H9 (cell line): Measurements from ENCODE around the gene RAET1G. TPM values are rescaled to one million over a fixed set of nuclear protein-coding genes. Genes with fewer than 3 reads are reported as not detected.

ENCODE experiments used
- DNase-seq: peaks from one replicate; pipeline ENCODE4 v3.0.0-alpha.2; 2017
- H2AFZ ChIP-seq: one replicate; pipeline ENCODE4 v1.6.1; 2013; ENCODE audit warnings: mild to moderate bottlenecking, low read length, control low read depth, moderate library complexity
- H2AK5ac ChIP-seq: 2 replicates; pipeline ENCODE4 v1.6.1; 2013; ENCODE audit warnings: low read length, control low read depth, mixed read lengths; ENCODE audit not compliant: insufficient read length
- H2BK120ac ChIP-seq: one replicate; pipeline ENCODE4 v1.6.1; 2013; ENCODE audit warnings: low read depth, mild to moderate bottlenecking, low read length, control low read depth, inconsistent platforms; ENCODE audit not compliant: poor library complexity, severe bottlenecking
- H2BK12ac ChIP-seq: 2 replicates; pipeline ENCODE4 v1.6.1; 2013; ENCODE audit warnings: low read length, control low read depth, mixed read lengths, low read depth; ENCODE audit not compliant: insufficient read length
- H2BK15ac ChIP-seq: 2 replicates; pipeline ENCODE4 v1.6.1; 2013; ENCODE audit warnings: low read depth, low read length, control low read depth
- H2BK20ac ChIP-seq: one replicate; pipeline ENCODE4 v1.6.1; 2013; ENCODE audit warnings: low read depth, mild to moderate bottlenecking, low read length, control low read depth, inconsistent platforms; ENCODE audit not compliant: poor library complexity, severe bottlenecking
- H2BK5ac ChIP-seq: 2 replicates; pipeline ENCODE4 v1.6.1; 2013; ENCODE audit warnings: low read length, control low read depth, mixed read lengths; ENCODE audit not compliant: insufficient read length
- H3K14ac ChIP-seq: 2 replicates; pipeline ENCODE4 v1.6.1; 2013; ENCODE audit warnings: low read length, control low read depth; ENCODE audit not compliant: insufficient read depth
- H3K18ac ChIP-seq: 2 replicates; pipeline ENCODE4 v1.6.1; 2013; ENCODE audit warnings: low read depth, mild to moderate bottlenecking, mixed read lengths, low read length, control low read depth; ENCODE audit not compliant: insufficient read length
- H3K23ac ChIP-seq: 2 replicates; pipeline ENCODE4 v1.6.1; 2013; ENCODE audit warnings: low read length, control low read depth, mixed read lengths, low read depth; ENCODE audit not compliant: insufficient read length
- H3K23me2 ChIP-seq: 2 replicates; pipeline ENCODE4 v1.6.1; 2013; ENCODE audit warnings: low read depth, mild to moderate bottlenecking, mixed read lengths, low read length, control low read depth; ENCODE audit not compliant: insufficient read length, poor library complexity, severe bottlenecking
- H3K27ac ChIP-seq: 2 replicates; pipeline ENCODE4 v1.5.1; 2013; ENCODE audit warnings: low read length, control low read depth, mixed read lengths, low read depth; ENCODE audit not compliant: insufficient read length
- H3K27me3 ChIP-seq: 2 replicates; pipeline ENCODE4 v1.6.1; 2013; ENCODE audit warnings: low read length, control low read depth, inconsistent platforms; ENCODE audit not compliant: insufficient read depth
- H3K4ac ChIP-seq: 2 replicates; pipeline ENCODE4 v1.6.1; 2013; ENCODE audit warnings: low read depth, mild to moderate bottlenecking, control low read depth, inconsistent platforms, low read length, moderate library complexity
- H3K4me1 ChIP-seq: 2 replicates; pipeline ENCODE4 v1.6.1; 2013; ENCODE audit warnings: low read length, control low read depth, inconsistent platforms; ENCODE audit not compliant: insufficient read depth
- H3K4me2 ChIP-seq: 2 replicates; pipeline ENCODE4 v1.6.1; 2013; ENCODE audit warnings: low read length, control low read depth, mixed read lengths; ENCODE audit not compliant: insufficient read length, insufficient read depth
- H3K56ac ChIP-seq: 2 replicates; pipeline ENCODE4 v1.6.1; 2013; ENCODE audit warnings: low read depth, mild to moderate bottlenecking, mixed read lengths, low read length, control low read depth; ENCODE audit not compliant: insufficient read length
- H3K79me1 ChIP-seq: 2 replicates; pipeline ENCODE4 v1.6.1; 2013; ENCODE audit warnings: low read depth, mild to moderate bottlenecking, moderate library complexity, low read length, control low read depth, inconsistent platforms; ENCODE audit not compliant: insufficient read depth, poor library complexity, severe bottlenecking
- H3K79me2 ChIP-seq: 2 replicates; pipeline ENCODE4 v1.6.1; 2013; ENCODE audit warnings: low read length, control low read depth, inconsistent platforms; ENCODE audit not compliant: insufficient read depth
- H3K9ac ChIP-seq: 2 replicates; pipeline ENCODE4 v1.6.1; 2013; ENCODE audit warnings: low read length, control low read depth, mixed read lengths; ENCODE audit not compliant: insufficient read length; ENCODE audit errors: extremely low read depth
- H3K9me3 ChIP-seq: one replicate; pipeline ENCODE4 v1.6.1; 2013; ENCODE audit warnings: low read depth, low read length, inconsistent platforms; ENCODE audit not compliant: control insufficient read depth
- H3T11ph ChIP-seq: one replicate; pipeline ENCODE4 v1.6.1; 2013; ENCODE audit warnings: mild to moderate bottlenecking, low read length, control low read depth, inconsistent platforms
- H4K20me1 ChIP-seq: one replicate; pipeline ENCODE4 v1.6.1; 2013; ENCODE audit not compliant: control insufficient read depth, insufficient read length, insufficient read depth
- H4K5ac ChIP-seq: 2 replicates; pipeline ENCODE4 v1.6.1; 2013; ENCODE audit warnings: low read depth, mild to moderate bottlenecking, mixed read lengths, low read length, control low read depth; ENCODE audit not compliant: insufficient read length
- H4K8ac ChIP-seq: replicated peaks from 2 replicates; pipeline ENCODE4 v1.6.1; 2013; ENCODE audit warnings: low read length, control low read depth, mixed read lengths, low read depth; ENCODE audit not compliant: insufficient read length
- H4K91ac ChIP-seq: 2 replicates; pipeline ENCODE4 v1.6.1; 2013; ENCODE audit warnings: low read depth, mild to moderate bottlenecking, moderate library complexity, mixed read lengths, low read length, control low read depth; ENCODE audit not compliant: insufficient read length
- H3K27ac Mint-ChIP-seq, 3 experiments: 2 replicates in 2 of 3; 3 replicates in 1 of 3; pipeline ENCODE4 v1.8.0; 2020 to 2021; ENCODE audit warnings: mixed read lengths in 3 of 3, mild to moderate bottlenecking in 1 of 3, moderate library complexity in 1 of 3
- H3K27me3 Mint-ChIP-seq: 2 replicates; pipeline ENCODE4 v1.8.0; 2021; ENCODE audit warnings: low read depth, mild to moderate bottlenecking, moderate library complexity, mixed read lengths
- H3K36me3 Mint-ChIP-seq, 3 experiments: 2 replicates in 2 of 3; 3 replicates in 1 of 3; pipeline ENCODE4 v1.8.0; 2020 to 2021; ENCODE audit warnings: low read depth in 3 of 3, mixed read lengths in 3 of 3; ENCODE audit not compliant: insufficient read depth in 1 of 3
- H3K4me1 Mint-ChIP-seq, 2 experiments: 2 replicates each; pipeline ENCODE4 v1.8.0; 2020; ENCODE audit warnings: mixed read lengths in 2 of 2
- H3K4me3 Mint-ChIP-seq, 2 experiments: 2 replicates in 1 of 2; 3 replicates in 1 of 2; pipeline ENCODE4 v1.8.0; 2020 to 2021; ENCODE audit warnings: mild to moderate bottlenecking in 2 of 2, mixed read lengths in 2 of 2, moderate library complexity in 1 of 2
- H3K9me3 Mint-ChIP-seq, 2 experiments: 2 replicates in 1 of 2; 3 replicates in 1 of 2; pipeline ENCODE4 v1.8.0; 2020; ENCODE audit warnings: mild to moderate bottlenecking in 2 of 2, mixed read lengths in 2 of 2, moderate library complexity in 1 of 2
- CTCF ChIP-seq: fragments of 200-600 bp; sonication (generic); conservative IDR thresholded peaks from 3 replicates; pipeline ENCODE4 v1.8.0; 2021; ENCODE audit warnings: antibody characterized with exemption, mild to moderate bottlenecking
- WGBS: extraction: QIAGEN DNeasy Blood & Tissue Kit; methylation state at CpG from one replicate; pipeline ENCODE4 v1.1.7; 2013; ENCODE audit warnings: missing lambda C conversion rate, low lambda C conversion rate, mixed read lengths; ENCODE audit not compliant: insufficient read length; ENCODE audit errors: extremely low coverage; 5-methylcytosine and 5-hydroxymethylcytosine counted together
- total RNA-seq: library from RNA; stranded (reverse); gene quantifications from 2 replicates; pipeline ENCODE4 v1.2.1, GENCODE V29; 2021

Gene RAET1G
- total RNA-seq, 1 experiment from 2014 or later: not detected

GRCh38 chr6:149903938-149904611 is 18.8 kb downstream of the RAET1G start:
- Mint-ChIP-seq H3K4me3 (no peak overlapping the region), H3K4me1 (peaks cover 3 to 7% of the 10 kb centered on the region in 2 experiments; a peak in 1 of 4 replicates), H3K36me3 (peaks cover 5 to 7% (median 5%) of the 10 kb centered on the region in 3 experiments; a peak in 5 of 7 replicates), H3K27ac (no peak overlapping the region; a peak in 1 of 7 replicates), H3K27me3 (peaks cover 24% of the 10 kb centered on the region), H3K9me3 (peaks cover 19 to 26% of the 10 kb centered on the region in 2 experiments)
- H4K8ac ChIP-seq: no peak overlapping the region
- H3K9me3 ChIP-seq: no peaks in the 10 kb centered on the region
- DNase-seq: peak; percentile 33
- TF ChIP-seq CTCF: peak; percentile 25; the same call in 2 of the 3 replicates
- no peaks in the 10 kb centered on the region for H3K4me1 ChIP-seq
- H3K79me1 ChIP-seq: no peaks in the 10 kb centered on the region
- H3T11ph ChIP-seq: no peak overlapping the region
- H4K20me1 ChIP-seq: no peaks in the 10 kb centered on the region
- no peak overlapping the region for H3K56ac ChIP-seq
- no peak overlapping the region for H2BK5ac ChIP-seq
- no peaks in the 10 kb centered on the region for H3K79me2 ChIP-seq
- no peak overlapping the region for H2BK120ac ChIP-seq
- H3K18ac ChIP-seq: no peak overlapping the region
- H2BK20ac ChIP-seq: no peak overlapping the region
- H2AK5ac ChIP-seq: no peak overlapping the region
- H2AFZ ChIP-seq: no peak overlapping the region
- H4K91ac ChIP-seq: no peak overlapping the region
- no peak overlapping the region for H3K4ac ChIP-seq
- no peak overlapping the region for H3K9ac ChIP-seq
- no peak overlapping the region for H3K14ac ChIP-seq
- no CpG with 5 or more reads among the region's 5 CpGs for WGBS
- no peak overlapping the region for H2BK12ac ChIP-seq
- H3K23me2 ChIP-seq: no peaks in the 10 kb centered on the region
- H3K27ac ChIP-seq: no peak overlapping the region
- H3K23ac ChIP-seq: no peak overlapping the region
- H3K27me3 ChIP-seq: no peaks in the 10 kb centered on the region
- H3K4me2 ChIP-seq: no peak overlapping the region
- H4K5ac ChIP-seq: no peak overlapping the region
- H2BK15ac ChIP-seq: no peak overlapping the region
